ENCODE measurements around the gene CYP20A1.

DNA sequence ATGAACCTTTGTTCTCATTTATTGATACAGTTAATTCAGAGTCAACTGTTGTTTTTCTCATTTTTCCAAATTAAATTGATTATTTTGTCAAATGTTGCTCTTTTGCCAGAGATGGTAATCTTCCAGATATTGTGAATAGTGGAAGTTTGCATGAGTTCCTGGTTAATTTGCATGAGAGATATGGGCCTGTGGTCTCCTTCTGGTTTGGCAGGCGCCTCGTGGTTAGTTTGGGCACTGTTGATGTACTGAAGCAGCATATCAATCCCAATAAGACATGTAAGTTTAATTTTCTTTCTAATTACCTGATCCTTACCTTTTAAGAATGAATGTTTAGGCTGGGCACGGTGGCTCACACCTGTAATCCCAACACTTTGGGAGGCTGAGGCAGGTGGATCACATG, 7.8 kb downstream of the CYP20A1 start:
- TF ChIP-seq CTCF (conservative IDR thresholded peaks at IDR 0.05) (no peak), ZFX (IDR thresholded peaks at IDR 0.05) (no peak)
